GM12865 (cell line): ENCODE results near the gene TMEM60.
A peak's percentile ranks its signal among the peaks of the same experiment; 100 is the strongest.

Experiments used
- DNase-seq: peaks from one replicate; pipeline ENCODE4 v3.0.0; 2010; ENCODE audit warnings: low read depth
- H3K4me3 ChIP-seq: 2 replicates; pipeline ENCODE4 v1.5.1; 2011; ENCODE audit warnings: mild to moderate bottlenecking, low read depth, low read length, control low read depth
- CTCF ChIP-seq: IDR thresholded peaks from 2 replicates; pipeline ENCODE4 v1.5.1; 2011; ENCODE audit warnings: low read length, control low read depth, low read depth, inconsistent platforms; ENCODE audit not compliant: insufficient read depth; ENCODE audit errors: missing control alignments

TMEM60 gene

GRCh38 chr7:77798394-77799077, at the start of gene TMEM60, which contains the start of gene PHTF2:
Gene TMEM60, minus strand, starts transcription at chr7:77798434. Its CDS starts 4,061 bp downstream, at chr7:77794373.
Gene PHTF2, plus strand, starts transcription at chr7:77798773.
- TF ChIP-seq CTCF: peak; percentile 48
- H3K4me3 ChIP-seq: peak within 1 kb of the TSS; percentile 92
- peak; percentile 98 for DNase-seq

GRCh38 chr7:77846317-77847092, 48.3 kb upstream of the TMEM60 start:
- H3K4me3 ChIP-seq: no peak overlapping the region
- no peak for DNase-seq
- TF ChIP-seq CTCF: no peak

- TF ChIP-seq CTCF: no peak
- no peak for DNase-seq
- no peak overlapping the region for H3K4me3 ChIP-seq
Measured at GRCh38 chr7:77843194-77843593, 45.0 kb upstream of the TMEM60 start.

GRCh38 chr7:77839919-77840318, 41.7 kb upstream of the TMEM60 start:
- no peak overlapping the region for H3K4me3 ChIP-seq
- no peak for DNase-seq
- TF ChIP-seq CTCF: no peak

- TF ChIP-seq CTCF: no peak
- no peak overlapping the region for H3K4me3 ChIP-seq
- no peak for DNase-seq
Measured at GRCh38 chr7:77838929-77839491, 40.8 kb upstream of the TMEM60 start.

GRCh38 chr7:77837966-77838365, 39.7 kb upstream of the TMEM60 start:
- H3K4me3 ChIP-seq: no peak overlapping the region
- DNase-seq: no peak
- no peak for TF ChIP-seq CTCF
